NCI-H1930 (cell line): Measurements from ENCODE around the gene NCKAP5L.
"Not testable (repeated sequence)": the region's sequence is repeated elsewhere in the genome, so short reads cannot be mapped to it uniquely, and the experiment has no call there.

Experiments used
- DNase-seq, 2 experiments: peaks; one replicate each; lab custom pipeline; 2025; lab: John Stamatoyannopoulos, UW

NCKAP5L gene

GRCh38 chr12:49777341-49777740 is 50.9 kb downstream of the NCKAP5L start:
- DNase-seq, result no peak

DNA sequence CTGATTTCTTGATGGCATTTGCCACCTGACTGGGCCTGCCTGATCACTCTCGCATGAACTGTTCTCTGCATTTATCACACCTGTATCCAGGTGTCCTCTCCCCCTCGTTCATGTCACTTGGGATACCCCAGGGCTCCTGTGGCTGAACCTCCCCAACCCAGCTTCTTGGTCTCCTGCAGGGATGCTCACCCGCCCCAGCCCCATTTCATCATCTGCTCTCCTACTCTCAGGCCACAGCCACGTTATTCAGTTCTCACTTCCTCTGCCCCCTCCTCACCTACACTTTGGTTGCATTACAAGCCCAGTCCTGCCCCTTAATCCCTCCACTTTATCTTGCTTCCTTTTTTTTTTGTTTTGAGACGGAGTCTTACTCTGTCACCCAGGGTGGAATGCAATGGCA is 51.4 kb downstream of the NCKAP5L start:
- DNase-seq, result no peak

DNA sequence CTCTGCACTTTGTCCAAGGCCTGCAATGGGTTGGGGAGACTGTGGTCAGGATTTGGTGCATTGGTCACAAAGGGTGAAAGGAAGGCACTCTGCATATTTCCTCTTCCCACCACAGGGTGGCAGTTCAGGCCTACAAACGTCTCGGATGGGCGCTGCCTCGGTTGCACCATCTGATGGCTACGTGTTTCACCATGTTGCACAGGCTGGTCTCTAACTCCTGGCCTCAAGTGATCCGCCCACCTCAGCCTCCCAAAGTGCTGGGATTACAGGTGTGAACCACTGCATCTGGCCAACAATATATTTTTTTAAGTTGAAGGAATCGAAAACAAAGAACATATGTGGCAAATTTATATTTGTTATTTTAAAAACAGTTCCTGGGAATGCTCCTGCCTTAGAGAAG is 51.8 kb downstream of the NCKAP5L start:
- DNase-seq, result peak; percentile 9 to 51

DNA sequence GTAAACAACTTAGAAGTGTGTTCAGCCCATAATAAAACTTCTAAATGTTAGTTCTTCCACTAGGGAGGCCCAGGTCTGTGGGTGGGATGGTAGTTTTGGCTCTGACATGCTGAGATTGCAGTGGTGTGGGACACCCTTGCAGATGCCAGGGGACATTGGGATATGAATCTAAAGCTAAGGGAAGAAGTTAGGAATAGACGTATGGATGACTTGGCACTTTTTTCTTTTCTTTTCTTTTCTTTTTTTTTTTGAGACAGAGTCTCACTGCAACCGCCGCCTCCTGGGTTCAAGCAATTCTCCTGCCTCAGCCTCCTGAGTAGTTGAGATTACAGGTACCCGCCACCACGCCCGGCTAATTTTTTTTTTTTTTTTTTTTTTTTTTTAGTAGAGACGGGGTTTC is 55.1 kb downstream of the NCKAP5L start:
- not testable (repeated sequence) for DNase-seq

DNA sequence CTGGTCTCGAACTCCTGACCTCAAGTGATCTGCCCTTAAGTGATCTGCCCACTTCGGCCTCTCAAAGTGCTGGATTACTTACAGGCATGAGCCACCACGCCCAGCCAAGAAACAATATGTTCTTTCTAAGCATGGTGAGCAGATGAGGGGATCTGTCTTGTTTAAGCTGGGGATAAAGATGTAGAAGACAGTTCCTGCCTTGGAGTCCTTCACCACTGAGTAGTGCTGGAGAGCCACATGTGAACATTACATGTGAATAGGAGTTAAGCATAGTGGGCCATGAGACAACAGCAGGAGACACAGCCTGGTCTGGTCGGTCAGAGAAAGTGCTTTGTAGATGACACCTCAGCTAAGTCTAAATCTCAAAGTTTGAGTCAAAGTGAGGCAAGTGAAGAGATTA is 60.9 kb downstream of the NCKAP5L start:
- DNase-seq, result no peak

DNA sequence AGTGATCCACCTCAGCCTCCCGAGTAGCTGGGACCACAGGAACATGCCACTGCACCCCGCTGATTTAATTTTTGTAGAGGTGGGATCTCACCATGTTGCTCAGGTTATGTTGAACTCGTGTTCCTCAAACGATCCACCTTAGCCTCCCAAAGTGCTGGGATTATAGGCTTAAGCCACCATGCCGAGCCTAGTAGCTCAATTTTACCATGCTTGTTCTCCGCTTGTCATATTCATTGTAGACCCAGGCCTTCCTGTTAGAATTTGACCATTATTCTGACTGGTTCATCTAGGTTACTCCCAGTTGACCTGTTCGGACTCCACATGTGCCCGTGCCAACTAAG is 62.1 kb downstream of the NCKAP5L start:
- DNase-seq, result no peak

GRCh38 chr12:49764126-49764525 is 64.1 kb downstream of the NCKAP5L start:
- no peak for DNase-seq

DNA sequence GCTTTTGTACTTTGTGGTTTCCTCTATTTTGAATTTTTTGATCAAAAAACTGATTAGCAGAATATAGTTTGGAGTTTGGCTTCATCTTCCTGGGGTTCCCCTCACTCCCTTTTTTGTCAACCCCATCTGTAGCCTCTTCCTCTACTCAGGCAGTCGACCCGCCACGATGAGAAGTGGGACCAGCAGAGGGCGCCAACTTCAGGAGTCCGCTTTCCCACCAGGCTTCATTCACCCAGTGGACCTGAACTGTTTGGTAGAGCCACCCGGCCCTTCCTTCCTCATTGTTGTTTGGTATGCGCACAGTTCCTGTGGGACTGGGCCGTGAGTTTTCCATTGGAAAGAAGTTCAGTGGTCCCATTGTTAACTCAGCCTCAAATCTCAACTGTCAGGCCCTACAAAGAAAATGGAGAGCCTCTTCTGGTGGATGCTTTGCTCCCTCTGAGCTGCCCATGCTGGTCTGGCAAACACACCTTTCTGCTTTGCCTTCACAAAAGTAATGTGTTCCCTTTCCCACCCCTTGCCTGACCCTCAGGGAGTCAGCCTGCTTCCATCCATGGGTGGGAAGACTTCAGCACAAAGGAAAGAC is 65.1 kb downstream of the NCKAP5L start:
- peak; percentile 24 to 55 for DNase-seq

GRCh38 chr12:49762468-49762847 is 65.8 kb downstream of the NCKAP5L start:
- no peak for DNase-seq

GRCh38 chr12:49761677-49762467 is 66.3 kb downstream of the NCKAP5L start:
- DNase-seq, result no peak

- no peak for DNase-seq
These were observed 77.2 kb downstream of the NCKAP5L start for GRCh38 chr12:49750996-49751393.

DNA sequence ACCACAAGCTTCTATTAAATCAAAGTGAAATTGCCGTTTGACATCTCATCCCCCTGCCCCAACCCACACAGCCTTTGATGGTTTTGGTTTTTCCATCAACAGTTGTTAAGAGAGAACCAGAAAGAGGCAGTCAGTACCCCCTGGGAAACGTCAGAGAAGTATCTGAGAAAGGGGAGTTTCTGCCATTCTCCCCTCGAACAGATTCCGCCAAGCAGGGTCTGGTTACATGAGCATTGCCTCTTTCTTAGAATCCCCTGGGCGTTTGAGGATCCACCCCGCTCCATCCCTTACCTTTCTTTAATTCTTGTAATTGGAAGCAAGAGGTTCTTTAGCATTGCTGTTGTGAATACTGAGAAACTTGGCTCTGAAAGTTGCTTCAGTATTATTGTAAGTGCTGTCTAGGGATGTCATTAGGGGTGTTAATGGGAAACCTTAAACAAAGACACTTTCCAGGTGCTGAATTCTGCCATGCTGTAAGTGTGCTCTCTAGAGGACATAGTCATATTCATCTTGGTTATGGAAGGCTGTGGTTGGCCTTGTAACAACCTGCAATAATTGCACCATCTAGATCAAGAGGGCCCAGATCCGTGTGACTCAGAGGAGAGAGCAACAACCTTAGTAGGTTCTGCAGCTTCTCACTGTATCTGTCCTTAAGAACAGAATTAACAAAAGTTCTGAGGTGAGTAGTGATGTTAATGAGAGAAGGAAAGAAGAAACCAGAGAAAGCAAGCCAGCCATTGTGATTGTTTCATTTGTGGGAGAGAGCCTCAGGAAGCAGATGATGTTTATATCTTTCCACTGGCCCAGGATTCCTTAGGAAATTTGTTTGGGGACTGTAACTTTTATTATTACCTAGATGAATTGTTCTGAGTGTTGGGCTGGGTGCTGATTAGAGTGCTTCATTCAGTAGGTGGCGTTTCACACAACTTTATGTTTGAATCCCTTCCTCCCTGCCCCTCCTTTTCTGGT is 77.9 kb downstream of the NCKAP5L start:
- peak in 1 of 2 experiments; percentile 29 for DNase-seq

DNA sequence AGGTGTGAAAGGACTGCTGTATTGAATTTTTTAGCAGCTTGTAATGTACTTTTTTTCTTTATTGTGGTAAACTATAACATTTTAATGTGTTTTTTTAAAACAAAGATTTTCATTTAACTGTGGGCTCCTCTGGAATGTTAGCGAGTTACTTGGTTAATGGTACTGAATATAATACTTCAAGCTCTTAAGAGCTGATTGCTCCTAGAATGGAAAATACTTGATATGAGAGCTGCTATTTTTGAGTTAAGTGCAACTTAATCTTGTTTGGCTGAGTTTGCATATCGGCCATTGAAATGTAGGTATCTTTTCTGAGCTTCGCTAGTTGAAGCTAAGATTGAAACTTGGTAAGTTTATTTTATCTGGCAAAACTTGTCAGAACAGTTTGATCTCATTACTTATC is 79.4 kb downstream of the NCKAP5L start:
- no peak for DNase-seq

DNA sequence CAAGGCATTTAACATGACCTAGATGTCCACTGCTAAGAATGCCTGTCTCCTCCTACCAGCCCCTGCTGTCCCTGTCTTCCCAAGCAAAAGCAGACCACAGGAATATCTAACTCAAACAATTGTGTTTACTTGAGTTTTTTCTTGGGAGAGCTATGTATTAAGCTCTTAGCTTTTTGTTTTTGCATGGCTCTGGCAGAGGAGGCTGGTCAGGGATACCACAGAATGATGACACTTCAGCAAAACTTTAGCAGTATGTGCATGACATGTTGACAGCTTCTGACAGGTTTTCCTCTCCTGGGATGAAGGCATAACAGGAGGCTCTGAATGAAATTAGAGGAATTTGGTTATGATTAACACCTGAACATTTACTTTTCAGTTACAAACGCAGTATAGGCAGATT is 79.9 kb downstream of the NCKAP5L start:
- DNase-seq, result no peak

DNA sequence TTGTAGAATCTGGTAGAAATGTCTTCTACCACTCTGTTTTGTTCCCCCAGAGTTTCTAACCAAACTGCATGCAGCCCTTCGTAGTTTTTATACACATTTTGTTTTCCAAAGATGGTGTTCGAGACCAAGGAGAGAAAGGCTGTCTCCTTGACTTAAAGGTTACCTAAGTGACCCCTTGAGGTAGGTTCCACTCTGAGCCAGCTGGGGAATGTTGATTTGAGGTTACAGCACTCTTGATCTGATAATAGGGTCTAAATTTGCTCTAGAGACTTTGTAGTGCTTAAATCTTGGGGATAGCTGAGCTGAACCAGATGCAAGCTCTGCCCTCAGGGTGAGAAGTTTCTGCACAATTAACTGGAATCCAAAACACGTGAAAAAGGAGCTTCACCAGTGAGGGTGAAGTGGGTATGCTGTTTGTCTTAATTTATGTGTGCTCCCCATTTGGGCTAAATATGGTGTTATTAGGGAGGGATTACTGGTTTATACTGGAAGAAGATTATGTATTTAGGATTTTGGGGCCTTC is 83.8 kb downstream of the NCKAP5L start:
- no peak for DNase-seq

DNA sequence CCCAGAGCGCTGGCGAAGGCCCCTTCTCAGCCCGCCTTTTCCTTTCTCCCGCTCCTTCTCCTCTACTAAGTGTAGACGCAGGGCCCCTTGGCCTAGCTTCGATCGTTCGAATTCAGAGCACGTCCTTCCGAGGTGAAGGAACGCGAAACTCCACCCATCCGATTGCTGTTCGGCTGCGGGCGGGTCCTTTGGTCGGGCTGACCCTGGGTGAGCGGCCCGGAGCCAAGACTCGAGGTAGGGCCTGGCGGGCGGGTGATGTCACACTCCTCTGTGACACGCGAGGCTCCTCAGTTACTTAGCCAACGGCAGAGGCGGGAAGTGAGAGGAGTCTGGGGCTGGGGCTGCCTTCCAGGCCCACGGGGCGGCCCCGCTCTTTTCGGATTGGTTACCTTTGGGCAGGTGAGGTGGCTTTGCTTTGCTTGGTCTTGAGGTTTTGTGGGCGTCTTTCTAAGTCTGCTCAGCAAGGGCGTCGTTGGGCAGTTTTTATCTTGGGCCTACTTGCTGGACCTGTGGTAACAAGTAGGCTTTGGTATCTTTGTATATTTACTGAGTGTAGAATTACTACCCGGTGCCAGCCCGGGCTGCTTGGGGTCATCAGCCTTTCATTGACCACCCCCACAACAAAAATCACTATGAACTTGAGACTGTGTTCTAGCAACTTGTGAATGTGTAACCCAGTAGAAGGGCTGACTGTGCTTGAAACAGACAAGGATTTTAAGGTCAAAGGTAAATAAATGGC is 86.2 kb downstream of the NCKAP5L start:
- DNase-seq, result peak in 1 of 2 experiments; percentile 58
